ENCODE results near the gene CD7. TPM values are rescaled to one million over a fixed set of nuclear protein-coding genes. Genes with fewer than 3 reads are reported as not detected.

CD7 gene
- total RNA-seq, 2 experiments from 2014 or later = 334 to 355 TPM

DNA sequence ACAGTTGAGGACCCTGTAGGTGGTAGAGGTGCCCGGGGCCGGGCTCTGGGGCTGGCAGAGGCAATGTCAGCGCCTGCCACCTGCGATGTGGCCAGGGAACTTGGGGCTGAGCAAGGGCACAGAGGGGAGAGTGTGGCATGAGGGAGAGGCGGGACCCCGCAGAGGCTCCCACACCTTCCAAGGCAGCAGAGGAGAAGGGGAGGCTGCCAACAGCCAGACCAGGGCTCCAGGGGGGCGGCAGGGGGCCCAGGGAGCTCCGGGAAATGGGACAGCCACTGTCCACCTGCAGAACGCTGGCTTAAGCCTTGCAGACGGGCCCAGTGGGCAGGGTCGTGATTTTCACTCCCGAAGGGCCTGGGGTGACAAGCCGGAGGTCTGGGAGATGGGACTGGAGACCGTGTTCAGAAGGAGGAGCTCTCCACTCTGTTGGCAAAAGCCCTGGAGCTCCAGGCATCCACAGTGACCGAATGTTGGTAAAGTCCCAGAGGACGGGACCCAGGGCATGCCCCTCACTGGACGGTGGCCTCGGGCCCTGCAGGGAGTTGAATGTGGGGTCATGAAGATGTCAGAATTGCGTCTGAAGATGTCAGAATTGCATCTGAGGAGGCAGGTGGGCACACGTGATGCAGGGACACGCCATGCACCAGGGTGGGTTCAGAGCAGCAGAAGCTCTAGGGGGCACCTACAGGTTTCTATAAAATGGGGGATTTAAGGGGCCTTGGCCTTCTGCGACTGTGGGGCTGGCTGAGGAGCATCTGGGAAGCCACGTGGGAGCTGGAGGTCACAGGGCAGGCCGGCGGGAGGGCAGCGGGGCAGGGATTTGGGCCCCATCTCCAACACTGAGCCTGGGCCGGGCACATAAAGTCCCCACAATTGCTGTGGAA is 18.6 kb downstream of the CD7 start:
- Mint-ChIP-seq H3K9me3 (ENCODE audit: insufficient read depth) (no peaks in the 10 kb centered on the region), H3K4me3 (peak overlapping the region; percentile 88), H3K27ac (peak overlapping the region; percentile 100), H3K4me1 (ENCODE audit: low read depth) (peaks cover 91% of the 10 kb centered on the region), H3K36me3 (ENCODE audit: low read depth) (peaks cover 3% of the 10 kb centered on the region), H3K27me3 (ENCODE audit: low read depth) (no peaks in the 10 kb centered on the region)
- DNase-seq = no peak
- CTCF ChIA-PET = interaction anchor here (0.8 to 10.2 kb wide), 11 partner anchors 18 to 268 kb away, joined by 3 to 132 read pairs (median 4); partner anchors contain the start of gene CD7
- POLR2A ChIA-PET = interaction anchor here (0.5 to 3.7 kb wide), 20 partner anchors 7 to 429 kb away, joined by 3 to 35 read pairs (median 4); partner anchors contain the start of genes CD7, CSNK1D, OGFOD3 and SLC16A3
- ATAC-seq = no peak

GRCh38 chr17:82297714-82298537 is 19.5 kb downstream of the CD7 start:
- peak; percentile 96 for DNase-seq
- Mint-ChIP-seq H3K27me3 (ENCODE audit: low read depth) (no peaks in the 10 kb centered on the region), H3K4me1 (ENCODE audit: low read depth) (peaks cover 87% of the 10 kb centered on the region), H3K36me3 (ENCODE audit: low read depth) (peaks cover 5% of the 10 kb centered on the region), H3K27ac (peak overlapping the region; percentile 100), H3K9me3 (ENCODE audit: insufficient read depth) (no peaks in the 10 kb centered on the region), H3K4me3 (peak overlapping the region; percentile 88)
- POLR2A ChIA-PET = interaction anchor here (0.5 to 3.7 kb wide), 26 partner anchors 8 to 428 kb away, joined by 3 to 35 read pairs (median 4); partner anchors contain the start of genes CD7, CSNK1D, OGFOD3 and SECTM1
- ATAC-seq = peak; percentile 66
- CTCF ChIA-PET = interaction anchor here (0.8 to 10.2 kb wide), 9 partner anchors 17 to 267 kb away, joined by 3 to 132 read pairs (median 6); partner anchors contain the start of gene CD7

GRCh38 chr17:82297280-82297713 is 20.1 kb downstream of the CD7 start:
- CTCF ChIA-PET = interaction anchor here (1.1 to 10.2 kb wide), 5 partner anchors 20 to 91 kb away, joined by 3 to 132 read pairs (median 11); partner anchors contain the start of gene CD7
- peak; percentile 92 for DNase-seq
- H3K27me3 Mint-ChIP-seq (ENCODE audit: low read depth) = no peaks in the 10 kb centered on the region
- POLR2A ChIA-PET = interaction anchor here (0.6 to 3.7 kb wide), 22 partner anchors 9 to 271 kb away, joined by 3 to 35 read pairs (median 4); partner anchors contain the start of genes CD7, CSNK1D, OGFOD3 and SECTM1
- H3K36me3 Mint-ChIP-seq (ENCODE audit: low read depth) = peaks cover 5% of the 10 kb centered on the region
- H3K27ac Mint-ChIP-seq = peak overlapping the region; percentile 100
- ATAC-seq = peak; percentile 18
- peak overlapping the region; percentile 88 for H3K4me3 Mint-ChIP-seq
- H3K4me1 Mint-ChIP-seq (ENCODE audit: low read depth) = peaks cover 80% of the 10 kb centered on the region
- no peaks in the 10 kb centered on the region for H3K9me3 Mint-ChIP-seq (ENCODE audit: insufficient read depth)

GRCh38 chr17:82296511-82297279 is 20.7 kb downstream of the CD7 start:
- Mint-ChIP-seq H3K4me1 (ENCODE audit: low read depth) (peaks cover 77% of the 10 kb centered on the region), H3K27ac (peak overlapping the region; percentile 100), H3K9me3 (ENCODE audit: insufficient read depth) (no peaks in the 10 kb centered on the region), H3K27me3 (ENCODE audit: low read depth) (no peaks in the 10 kb centered on the region), H3K4me3 (peak overlapping the region; percentile 88), H3K36me3 (ENCODE audit: low read depth) (peaks cover 5% of the 10 kb centered on the region)
- ChIA-PET POLR2A (interaction anchor here (0.6 to 3.7 kb wide), 13 partner anchors 9 to 270 kb away, joined by 3 to 35 read pairs (median 3); partner anchors contain the start of genes CD7, CSNK1D and SECTM1), CTCF (interaction anchor here (1.1 to 10.2 kb wide), 5 partner anchors 20 to 266 kb away, joined by 3 to 132 read pairs (median 11); partner anchors contain the start of gene CD7)
- no peak for DNase-seq
- no peak for ATAC-seq

GRCh38 chr17:82295472-82295814 is 22.0 kb downstream of the CD7 start:
- ChIA-PET CTCF (interaction anchor here (1.5 kb wide), 1 partner anchor 265 kb away, joined by 5 read pairs; no protein-coding TSS in a partner anchor), POLR2A (no interaction called here)
- ATAC-seq = no peak
- no peak overlapping the region for H3K4me3 Mint-ChIP-seq
- no peaks in the 10 kb centered on the region for H3K27me3 Mint-ChIP-seq (ENCODE audit: low read depth)
- no peaks in the 10 kb centered on the region for H3K9me3 Mint-ChIP-seq (ENCODE audit: insufficient read depth)
- no peak for DNase-seq
- H3K4me1 Mint-ChIP-seq (ENCODE audit: low read depth) = peaks cover 70% of the 10 kb centered on the region
- peaks cover 7% of the 10 kb centered on the region for H3K36me3 Mint-ChIP-seq (ENCODE audit: low read depth)
- H3K27ac Mint-ChIP-seq = no peak overlapping the region

DNA sequence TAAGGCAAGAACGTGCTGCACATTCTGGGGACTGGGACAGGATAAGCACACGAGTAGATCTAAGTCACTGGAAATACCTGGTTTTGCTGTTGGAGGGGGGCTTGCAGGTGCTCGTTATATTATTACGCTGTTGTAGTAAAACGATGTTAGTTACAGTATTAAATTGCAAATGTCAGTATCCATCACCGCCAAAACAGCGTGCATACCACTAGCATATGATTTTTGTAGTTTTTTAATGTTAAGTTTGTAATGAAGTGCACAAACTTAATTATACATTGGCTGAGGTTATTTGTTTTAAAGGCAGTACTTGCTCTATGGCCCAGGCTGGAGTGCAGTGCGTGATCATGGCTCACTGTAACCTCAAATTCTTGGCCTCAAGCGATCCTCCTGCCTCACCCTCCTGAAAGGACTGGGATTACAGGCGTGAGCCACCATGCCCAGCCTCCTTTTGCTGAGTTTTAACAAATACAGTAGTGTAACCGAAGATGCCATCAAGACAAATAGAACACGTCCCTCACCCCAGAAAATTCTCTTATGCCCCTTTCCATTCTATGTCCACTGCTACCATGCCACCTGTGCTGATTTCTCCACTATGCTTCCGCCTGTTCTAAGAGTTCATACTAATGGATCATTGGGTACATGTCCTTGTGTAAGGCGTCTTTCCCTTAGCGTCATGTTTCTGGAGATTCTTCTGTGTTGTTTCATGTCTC is 23.2 kb downstream of the CD7 start:
- ATAC-seq (no peak), DNase-seq (no peak)
- ChIA-PET POLR2A (interaction anchor here (0.6 kb wide), 2 partner anchors 9 to 18 kb away, joined by 3 to 4 read pairs; no protein-coding TSS in a partner anchor), CTCF (interaction anchor here (0.6 kb wide), 1 partner anchor 216 kb away, joined by 3 read pairs; no protein-coding TSS in a partner anchor)
- Mint-ChIP-seq H3K4me3 (peak overlapping the region; percentile 76), H3K9me3 (ENCODE audit: insufficient read depth) (no peaks in the 10 kb centered on the region), H3K27ac (peak overlapping the region; percentile 81), H3K4me1 (ENCODE audit: low read depth) (peaks cover 57% of the 10 kb centered on the region), H3K27me3 (ENCODE audit: low read depth) (no peaks in the 10 kb centered on the region), H3K36me3 (ENCODE audit: low read depth) (peaks cover 7% of the 10 kb centered on the region)

- ATAC-seq (peak; percentile 96), DNase-seq (peak; percentile 97)
- CTCF ChIA-PET = interaction anchor here (0.7 to 2.5 kb wide), 6 partner anchors 9 to 262 kb away, joined by 3 to 14 read pairs (median 4); no protein-coding TSS in a partner anchor
- H3K4me1 Mint-ChIP-seq (ENCODE audit: low read depth) = peaks cover 47% of the 10 kb centered on the region
- H3K4me3 Mint-ChIP-seq = peak overlapping the region; percentile 80
- no peaks in the 10 kb centered on the region for H3K9me3 Mint-ChIP-seq (ENCODE audit: insufficient read depth)
- H3K27ac Mint-ChIP-seq = peak overlapping the region; percentile 88
- POLR2A ChIA-PET = interaction anchor here (0.7 to 2.3 kb wide), 12 partner anchors 9 to 299 kb away, joined by 3 to 22 read pairs (median 5); partner anchors contain the start of genes CD7, CSNK1D and DCXR
- H3K27me3 Mint-ChIP-seq (ENCODE audit: low read depth) = no peaks in the 10 kb centered on the region
- H3K36me3 Mint-ChIP-seq (ENCODE audit: low read depth) = peaks cover 7% of the 10 kb centered on the region
Observed at GRCh38 chr17:82292251-82293154, 24.9 kb downstream of the CD7 start.

DNA sequence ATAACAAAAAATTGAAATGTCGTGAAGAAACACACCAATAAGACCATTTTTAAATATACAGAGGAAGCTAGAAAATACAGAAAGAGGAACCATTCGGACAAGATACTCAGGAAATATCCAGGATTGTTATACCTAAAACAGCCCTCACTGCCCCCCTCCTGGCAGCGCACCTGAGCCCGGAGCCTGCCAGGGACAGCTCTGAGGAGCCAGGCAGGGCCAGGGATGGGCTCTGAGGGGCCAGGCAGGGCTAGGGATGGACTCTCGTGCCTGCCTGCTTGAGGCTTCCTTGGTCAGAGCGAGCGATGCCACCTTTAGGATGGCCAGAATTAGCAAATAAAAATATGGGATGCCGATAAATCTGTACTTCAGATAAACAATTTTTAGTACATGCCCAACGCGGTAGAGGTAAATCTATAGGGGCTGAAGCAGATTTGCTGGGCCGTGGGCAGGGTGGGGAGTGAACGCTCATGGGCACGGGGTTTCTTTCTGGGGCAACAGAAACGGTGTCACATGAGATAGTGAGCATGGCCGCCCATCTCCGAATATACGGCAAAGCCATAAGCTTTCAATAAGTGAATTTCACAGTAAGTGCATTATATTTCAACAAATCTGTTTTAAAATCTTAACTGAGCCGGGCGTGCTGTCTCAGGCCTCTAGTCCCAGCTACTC is 25.7 kb downstream of the CD7 start:
- peak overlapping the region; percentile 65 for H3K4me3 Mint-ChIP-seq
- H3K4me1 Mint-ChIP-seq (ENCODE audit: low read depth) = peaks cover 39% of the 10 kb centered on the region
- DNase-seq (no peak), ATAC-seq (no peak)
- ChIA-PET CTCF (interaction anchor here (0.5 to 2.5 kb wide), 6 partner anchors 9 to 261 kb away, joined by 3 to 14 read pairs (median 4); no protein-coding TSS in a partner anchor), POLR2A (interaction anchor here (0.7 to 2.3 kb wide), 11 partner anchors 9 to 300 kb away, joined by 3 to 22 read pairs (median 6); partner anchors contain the start of genes CD7, CSNK1D and SECTM1)
- H3K36me3 Mint-ChIP-seq (ENCODE audit: low read depth) = peaks cover 7% of the 10 kb centered on the region
- H3K27ac Mint-ChIP-seq = peak overlapping the region; percentile 71
- H3K27me3 Mint-ChIP-seq (ENCODE audit: low read depth) = no peaks in the 10 kb centered on the region
- no peaks in the 10 kb centered on the region for H3K9me3 Mint-ChIP-seq (ENCODE audit: insufficient read depth)
